Karpas-422 (cell line): ENCODE data around the gene STAC3. TPM values are rescaled to one million over a fixed set of nuclear protein-coding genes. Genes with fewer than 3 reads are reported as not detected.
"Not testable (repeated sequence)": the region's sequence is repeated elsewhere in the genome, so short reads cannot be mapped to it uniquely, and the experiment has no call there.

ENCODE experiments used
- DNase-seq: peaks from one replicate; pipeline ENCODE4 v3.0.0-alpha.2; 2015
- H2AFZ ChIP-seq: fragments of 200-600 bp; sonication (generic); 2 replicates; pipeline ENCODE4 v1.6.1; 2014; ENCODE audit warnings: antibody characterized with exemption, low read length, mixed read lengths
- H3K27ac ChIP-seq: fragments of 200-600 bp; sonication (generic); 2 replicates; pipeline ENCODE4 v1.5.1; 2014; ENCODE audit warnings: mild to moderate bottlenecking, low read length, moderate library complexity
- H3K27me3 ChIP-seq: fragments of 200-600 bp; sonication (generic); 2 replicates; pipeline ENCODE4 v1.6.1; 2014; ENCODE audit warnings: low read length, mixed read lengths
- H3K36me3 ChIP-seq: fragments of 200-600 bp; sonication (generic); 2 replicates; pipeline ENCODE4 v1.6.1; 2014; ENCODE audit warnings: low read length, mixed read lengths; ENCODE audit not compliant: insufficient read depth
- H3K4me1 ChIP-seq: fragments of 200-600 bp; sonication (generic); 2 replicates; pipeline ENCODE4 v1.6.1; 2014; ENCODE audit warnings: mild to moderate bottlenecking, low read length, mixed read lengths
- H3K4me2 ChIP-seq: fragments of 200-600 bp; sonication (generic); 2 replicates; pipeline ENCODE4 v1.6.1; 2014; ENCODE audit warnings: low read length, low read depth, mild to moderate bottlenecking; ENCODE audit not compliant: poor library complexity, severe bottlenecking
- H3K4me3 ChIP-seq: fragments of 200-600 bp; sonication (generic); 2 replicates; pipeline ENCODE4 v1.5.1; 2014; ENCODE audit warnings: mild to moderate bottlenecking, antibody characterized with exemption, low read length, mixed read lengths
- H3K79me2 ChIP-seq: fragments of 200-600 bp; sonication (generic); 2 replicates; pipeline ENCODE4 v1.6.1; 2014; ENCODE audit warnings: mild to moderate bottlenecking, low read length, mixed read lengths
- H3K9ac ChIP-seq: fragments of 200-600 bp; sonication (generic); 2 replicates; pipeline ENCODE4 v1.6.0; 2014; ENCODE audit warnings: low read length
- H3K9me2 ChIP-seq: fragments of 200-600 bp; sonication (generic), shearing (Covaris generic); replicated peaks from 2 replicates; pipeline ENCODE4 v1.6.0; 2014; ENCODE audit warnings: mild to moderate bottlenecking, low read length, moderate library complexity; ENCODE audit not compliant: insufficient read depth
- H3K9me3 ChIP-seq: fragments of 300-700, 200-600 bp; sonication (generic); 2 replicates; pipeline ENCODE4 v1.6.1; 2014; ENCODE audit warnings: low read length, mixed read lengths
- H4K20me1 ChIP-seq: fragments of 200-600 bp; sonication (generic); 2 replicates; pipeline ENCODE4 v1.6.1; 2014; ENCODE audit warnings: mild to moderate bottlenecking, antibody characterized with exemption, low read length, low read depth; ENCODE audit not compliant: insufficient read depth
- total RNA-seq: library from RNA; depleted of rRNA; stranded (reverse); fragments of >200 nt; shearing (Covaris generic); gene quantifications from 2 replicates; pipeline ENCODE4 v1.2.3, GENCODE V29; 2014; ENCODE audit warnings: low replicate concordance

STAC3 gene
- total RNA-seq, 1 experiment from 2014 or later: 5.9 TPM

- not testable (repeated sequence) for H3K79me2 ChIP-seq, H3K9me3 ChIP-seq, H3K36me3 ChIP-seq, H3K4me3 ChIP-seq, H3K9ac ChIP-seq, H3K27ac ChIP-seq, H2AFZ ChIP-seq, H3K4me2 ChIP-seq, H4K20me1 ChIP-seq, H3K27me3 ChIP-seq, H3K9me2 ChIP-seq, DNase-seq
- peaks cover 29% of the 10 kb centered on the region for H3K4me1 ChIP-seq
Measured at GRCh38 chr12:57276233-57276632, 25.2 kb upstream of the STAC3 start.

GRCh38 chr12:57273516-57273915 lies 22.5 kb upstream of the STAC3 start:
- peaks cover 4% of the 10 kb centered on the region for H3K4me1 ChIP-seq
- no peaks in the 10 kb centered on the region for H3K9me3 ChIP-seq
- no peaks in the 10 kb centered on the region for H4K20me1 ChIP-seq
- H3K79me2 ChIP-seq: no peaks in the 10 kb centered on the region
- H3K27ac ChIP-seq: no peak overlapping the region
- H3K4me2 ChIP-seq: no peak overlapping the region
- H3K9me2 ChIP-seq: no peaks in the 10 kb centered on the region
- no peak for DNase-seq
- H3K36me3 ChIP-seq: peaks cover under 1% of the 10 kb centered on the region; the same call in 1 of the 2 replicates
- no peaks in the 10 kb centered on the region for H3K27me3 ChIP-seq
- no peak overlapping the region for H2AFZ ChIP-seq
- no peak overlapping the region for H3K4me3 ChIP-seq
- no peak overlapping the region for H3K9ac ChIP-seq

- no peaks in the 10 kb centered on the region for H4K20me1 ChIP-seq
- H3K79me2 ChIP-seq: no peaks in the 10 kb centered on the region
- no peak for DNase-seq
- H3K9me2 ChIP-seq: no peaks in the 10 kb centered on the region
- no peaks in the 10 kb centered on the region for H3K9me3 ChIP-seq
- H3K27me3 ChIP-seq: no peaks in the 10 kb centered on the region
- H3K4me1 ChIP-seq: no peaks in the 10 kb centered on the region
- H3K4me2 ChIP-seq: no peak overlapping the region
- H3K36me3 ChIP-seq: peaks cover 5% of the 10 kb centered on the region
- H3K9ac ChIP-seq: no peak overlapping the region
- H3K27ac ChIP-seq: no peak overlapping the region; the same call in 1 of the 2 replicates
- H2AFZ ChIP-seq: no peak overlapping the region
- H3K4me3 ChIP-seq: no peak overlapping the region
Measured at GRCh38 chr12:57272337-57273151, 21.6 kb upstream of the STAC3 start.

GRCh38 chr12:57270966-57271470 lies 20.0 kb upstream of the STAC3 start:
- H3K9me2 ChIP-seq: no peaks in the 10 kb centered on the region
- H3K36me3 ChIP-seq: peaks cover 5% of the 10 kb centered on the region
- no peak overlapping the region for H3K9ac ChIP-seq
- H3K9me3 ChIP-seq: no peaks in the 10 kb centered on the region
- no peak overlapping the region for H2AFZ ChIP-seq
- H3K4me2 ChIP-seq: no peak overlapping the region
- no peak overlapping the region for H3K4me3 ChIP-seq
- no peaks in the 10 kb centered on the region for H3K4me1 ChIP-seq
- H4K20me1 ChIP-seq: no peaks in the 10 kb centered on the region
- H3K27me3 ChIP-seq: no peaks in the 10 kb centered on the region
- no peak overlapping the region for H3K27ac ChIP-seq
- no peak for DNase-seq
- H3K79me2 ChIP-seq: no peaks in the 10 kb centered on the region

DNA sequence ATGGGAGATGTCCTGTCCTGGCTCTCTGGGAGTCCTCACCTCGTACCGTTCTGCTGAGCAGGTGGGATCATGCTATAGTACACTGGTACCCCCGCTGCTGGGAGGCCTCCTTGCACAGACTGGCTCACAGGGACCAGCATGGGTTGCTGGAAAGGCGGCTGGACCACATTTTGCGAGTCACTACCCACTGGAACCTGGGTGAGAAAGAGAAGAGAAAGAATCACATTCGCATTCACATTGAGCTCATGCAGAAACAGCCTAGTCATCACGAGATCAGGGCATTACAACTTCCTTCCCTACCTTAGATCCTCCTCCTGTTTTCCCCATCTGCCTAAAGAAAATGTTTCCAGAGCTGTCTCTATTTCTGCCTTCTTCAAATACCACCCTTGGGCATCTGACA lies 17.3 kb upstream of the STAC3 start:
- no peak for DNase-seq
- Histone ChIP-seq H3K36me3 (peaks cover 5% of the 10 kb centered on the region), H3K79me2 (no peaks in the 10 kb centered on the region), H3K27ac (no peak overlapping the region), H3K9me3 (no peaks in the 10 kb centered on the region), H3K4me2 (no peak overlapping the region), H3K9ac (no peak overlapping the region), H3K4me3 (no peak overlapping the region), H2AFZ (no peak overlapping the region), H4K20me1 (no peaks in the 10 kb centered on the region), H3K9me2 (no peaks in the 10 kb centered on the region), H3K4me1 (peaks cover 4% of the 10 kb centered on the region), H3K27me3 (no peaks in the 10 kb centered on the region)

DNA sequence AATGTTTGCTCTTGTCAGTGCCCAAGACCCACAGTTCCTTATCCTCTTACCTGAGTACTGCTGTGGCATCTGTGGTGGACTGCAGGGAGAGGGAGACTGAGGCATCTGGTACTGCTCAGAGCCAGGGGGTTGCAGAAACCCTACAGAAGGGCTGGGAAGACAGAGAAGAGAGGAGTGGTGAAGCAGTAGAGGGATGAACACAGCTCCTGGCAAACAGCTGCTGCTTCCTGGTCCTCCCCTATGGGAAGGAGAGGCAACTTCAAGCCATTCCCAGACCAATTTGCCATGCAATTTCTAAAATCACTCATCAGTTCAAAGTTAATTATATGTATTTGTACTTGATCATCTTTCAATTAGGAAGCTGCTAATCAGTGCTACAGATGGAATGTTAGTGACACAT lies 15.7 kb upstream of the STAC3 start:
- H2AFZ ChIP-seq: no peak overlapping the region
- H3K27ac ChIP-seq: no peak overlapping the region
- H3K4me2 ChIP-seq: no peak overlapping the region
- H3K9me3 ChIP-seq: no peaks in the 10 kb centered on the region
- no peaks in the 10 kb centered on the region for H3K79me2 ChIP-seq
- no peaks in the 10 kb centered on the region for H3K9me2 ChIP-seq
- no peak overlapping the region for H3K9ac ChIP-seq
- peaks cover 4% of the 10 kb centered on the region for H3K4me1 ChIP-seq
- H3K36me3 ChIP-seq: peaks cover 9% of the 10 kb centered on the region
- H3K27me3 ChIP-seq: no peaks in the 10 kb centered on the region
- no peak for DNase-seq
- H3K4me3 ChIP-seq: no peak overlapping the region
- no peaks in the 10 kb centered on the region for H4K20me1 ChIP-seq

- Histone ChIP-seq H3K4me3 (no peak overlapping the region), H3K27ac (no peak overlapping the region), H3K36me3 (peaks cover 4% of the 10 kb centered on the region; the same call in 1 of the 2 replicates), H3K9ac (no peak overlapping the region), H3K9me2 (no peaks in the 10 kb centered on the region), H3K9me3 (no peaks in the 10 kb centered on the region), H3K27me3 (no peaks in the 10 kb centered on the region), H3K79me2 (no peaks in the 10 kb centered on the region), H2AFZ (no peak overlapping the region), H4K20me1 (no peaks in the 10 kb centered on the region), H3K4me1 (peaks cover 4% of the 10 kb centered on the region), H3K4me2 (no peak overlapping the region)
- no peak for DNase-seq
Measured at GRCh38 chr12:57263096-57263495, 12.1 kb upstream of the STAC3 start.

DNA sequence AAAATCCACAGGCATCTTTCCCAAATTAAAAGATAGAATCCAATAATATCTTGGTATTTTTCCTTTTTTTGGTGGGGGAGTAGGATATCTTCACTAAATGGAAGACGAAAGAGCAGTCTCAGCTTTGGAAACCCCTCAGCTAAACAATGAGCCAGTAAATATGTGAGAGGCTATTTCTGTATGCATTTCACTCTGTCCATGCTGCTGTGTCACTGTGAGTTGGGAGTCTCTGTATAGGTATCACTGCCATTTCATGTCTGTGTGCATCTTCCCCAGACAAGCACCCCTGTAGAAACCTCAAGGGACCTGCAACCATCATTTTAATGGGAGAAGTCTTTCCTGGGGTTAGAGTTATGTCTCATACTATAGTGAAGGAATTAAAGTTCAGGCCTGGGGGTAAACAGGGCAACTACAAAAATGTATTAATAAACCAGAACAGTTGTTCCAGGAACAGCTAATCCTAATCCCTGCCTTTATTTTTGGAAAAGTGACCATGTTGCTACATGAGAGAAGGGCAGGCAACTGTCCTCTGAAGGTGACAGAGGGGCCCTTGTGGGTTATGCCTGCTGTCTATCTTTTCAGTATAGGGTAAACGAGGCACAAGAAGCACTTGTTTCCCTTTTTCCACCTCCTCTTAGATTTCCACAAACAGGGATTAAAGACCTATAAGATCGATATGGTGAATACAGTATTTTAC lies 11.3 kb upstream of the STAC3 start:
- Histone ChIP-seq H3K9me3 (no peaks in the 10 kb centered on the region), H3K27ac (no peak overlapping the region), H3K4me2 (no peak overlapping the region), H3K9ac (no peak overlapping the region), H3K36me3 (peaks cover 11% of the 10 kb centered on the region; the same call in 1 of the 2 replicates), H3K4me3 (no peak overlapping the region), H3K9me2 (no peaks in the 10 kb centered on the region), H3K4me1 (peaks cover 4% of the 10 kb centered on the region), H3K27me3 (no peaks in the 10 kb centered on the region), H3K79me2 (no peaks in the 10 kb centered on the region), H2AFZ (no peak overlapping the region), H4K20me1 (no peaks in the 10 kb centered on the region)
- no peak for DNase-seq
